Activated CD8-positive, alpha-beta memory T cell treated with anti-CD3 and anti-CD28 coated beads for 24 hours (primary cell): ENCODE results near the gene GPR162.

Source experiments
- DNase-seq: peaks from one replicate; pipeline ENCODE4 v3.0.0-alpha.2; 2020

Gene GPR162

DNA sequence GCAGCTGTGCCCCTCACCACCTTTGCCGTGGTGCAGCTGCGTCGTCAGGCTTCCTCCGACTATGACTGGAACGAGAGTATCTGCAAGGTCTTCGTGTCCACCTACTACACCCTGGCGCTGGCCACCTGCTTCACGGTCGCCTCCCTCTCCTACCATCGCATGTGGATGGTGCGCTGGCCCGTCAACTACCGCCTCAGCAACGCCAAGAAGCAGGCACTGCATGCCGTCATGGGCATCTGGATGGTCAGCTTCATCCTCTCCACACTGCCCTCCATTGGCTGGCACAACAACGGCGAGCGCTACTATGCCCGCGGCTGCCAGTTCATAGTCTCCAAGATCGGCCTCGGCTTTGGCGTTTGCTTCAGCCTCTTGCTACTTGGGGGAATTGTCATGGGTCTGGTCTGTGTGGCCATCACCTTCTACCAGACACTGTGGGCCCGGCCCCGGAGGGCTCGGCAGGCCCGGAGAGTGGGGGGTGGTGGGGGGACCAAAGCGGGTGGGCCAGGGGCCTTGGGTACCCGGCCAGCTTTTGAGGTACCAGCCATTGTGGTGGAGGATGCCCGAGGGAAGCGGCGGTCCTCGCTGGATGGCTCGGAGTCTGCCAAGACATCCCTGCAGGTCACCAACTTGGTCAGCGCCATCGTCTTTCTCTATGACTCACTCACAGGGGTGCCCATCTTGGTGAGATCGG is 2.6 kb downstream of the GPR162 start:
- DNase-seq = no peak

DNA sequence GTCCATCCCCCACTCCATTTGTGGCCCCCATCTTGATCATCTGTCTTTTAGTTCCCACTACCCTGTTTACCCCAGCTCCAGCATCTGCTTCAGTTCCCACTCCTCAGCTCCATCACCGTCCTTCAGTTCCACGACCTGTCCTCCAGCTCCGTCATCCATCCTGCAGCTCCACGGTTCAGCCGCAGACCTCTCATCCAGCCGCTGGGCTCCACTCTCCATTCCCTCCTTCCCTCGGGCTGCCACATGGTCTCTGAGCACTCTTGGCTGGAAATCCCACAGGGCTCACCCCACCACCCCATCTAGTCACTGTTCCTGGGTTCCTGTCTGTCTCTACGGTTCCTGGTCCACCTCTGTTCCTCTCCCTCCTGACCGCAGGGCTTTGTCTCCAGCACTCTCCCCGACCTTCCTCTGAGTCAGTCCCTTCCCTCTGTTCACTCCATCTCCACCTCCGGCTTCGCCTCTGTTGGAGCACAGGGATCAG is 3.3 kb downstream of the GPR162 start:
- DNase-seq = no peak

GRCh38 chr12:6825398-6826124 is 3.9 kb downstream of the GPR162 start:
- DNase-seq = peak; percentile 95

GRCh38 chr12:6826125-6826733 is 4.6 kb downstream of the GPR162 start:
- DNase-seq = no peak

GRCh38 chr12:6826734-6827436 is 5.3 kb downstream of the GPR162 start:
- DNase-seq = no peak

DNA sequence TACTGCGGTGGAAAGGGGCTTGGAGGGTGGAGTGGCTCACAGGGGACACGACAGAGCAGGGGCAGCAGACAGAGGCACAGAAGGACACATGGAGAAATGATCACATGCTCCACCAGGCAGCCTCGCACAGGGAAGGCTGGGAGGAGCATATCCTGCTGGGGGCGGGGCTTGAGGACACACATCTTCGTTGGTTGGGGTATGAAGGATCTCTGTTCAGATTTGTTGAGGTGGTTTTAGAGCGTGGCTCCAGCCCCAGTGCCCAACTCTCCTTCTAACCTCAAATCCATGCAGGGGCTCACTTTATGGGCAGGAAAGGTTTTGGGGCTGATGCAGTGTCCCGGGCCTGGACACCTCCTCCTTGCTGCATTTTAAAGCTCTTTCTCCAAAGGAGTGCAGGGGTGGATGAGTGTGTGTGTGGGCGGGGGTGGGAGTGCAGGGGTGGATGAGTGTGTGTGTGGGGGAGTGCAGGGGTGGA is 5.9 kb downstream of the GPR162 start:
- peak; percentile 77 for DNase-seq

GRCh38 chr12:6827982-6828780 is 6.6 kb downstream of the GPR162 start, which contains the start of gene P3H3:
TSS of gene P3H3 (plus strand) at chr12:6828407. CDS start at chr12:6828441, 34 bp downstream.
- peak; percentile 65 for DNase-seq

DNA sequence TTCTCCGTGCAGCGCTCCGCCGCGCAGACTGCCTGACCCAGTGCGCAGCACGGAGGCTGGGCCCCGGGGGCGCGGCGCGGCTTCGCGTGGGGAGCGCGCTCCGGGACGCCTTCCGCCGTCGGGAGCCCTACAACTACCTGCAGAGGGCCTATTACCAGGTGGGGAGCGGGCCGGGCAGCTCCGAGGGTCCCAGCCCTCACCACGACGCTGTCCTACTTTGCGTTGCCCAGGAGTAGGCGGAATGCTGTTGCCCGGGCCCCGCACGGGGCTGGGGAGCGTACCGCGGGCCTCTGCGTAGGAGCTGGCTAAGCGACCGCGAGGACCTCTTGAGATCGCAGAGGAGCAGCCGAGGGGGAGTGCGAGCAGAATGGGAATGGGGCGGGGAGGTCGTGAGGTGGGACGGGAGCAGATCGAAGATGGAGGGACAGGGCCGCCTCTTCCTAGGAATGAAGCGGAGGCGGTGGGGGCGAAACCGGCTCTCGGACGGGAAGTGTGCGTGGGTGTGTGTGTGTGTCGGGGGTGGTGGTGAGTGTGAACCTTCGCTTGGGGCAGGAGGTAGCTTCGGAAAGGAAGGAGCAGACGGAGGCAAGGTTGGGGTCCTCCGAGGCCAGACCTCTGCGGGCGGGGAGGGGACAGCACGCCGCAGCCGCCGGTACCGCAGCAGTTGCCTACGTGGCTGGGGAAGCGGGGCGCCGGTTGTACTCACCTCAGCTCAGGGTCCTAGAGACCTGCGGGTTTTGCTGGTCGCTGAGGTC is 7.3 kb downstream of the GPR162 start:
- DNase-seq = peak; percentile 76

DNA sequence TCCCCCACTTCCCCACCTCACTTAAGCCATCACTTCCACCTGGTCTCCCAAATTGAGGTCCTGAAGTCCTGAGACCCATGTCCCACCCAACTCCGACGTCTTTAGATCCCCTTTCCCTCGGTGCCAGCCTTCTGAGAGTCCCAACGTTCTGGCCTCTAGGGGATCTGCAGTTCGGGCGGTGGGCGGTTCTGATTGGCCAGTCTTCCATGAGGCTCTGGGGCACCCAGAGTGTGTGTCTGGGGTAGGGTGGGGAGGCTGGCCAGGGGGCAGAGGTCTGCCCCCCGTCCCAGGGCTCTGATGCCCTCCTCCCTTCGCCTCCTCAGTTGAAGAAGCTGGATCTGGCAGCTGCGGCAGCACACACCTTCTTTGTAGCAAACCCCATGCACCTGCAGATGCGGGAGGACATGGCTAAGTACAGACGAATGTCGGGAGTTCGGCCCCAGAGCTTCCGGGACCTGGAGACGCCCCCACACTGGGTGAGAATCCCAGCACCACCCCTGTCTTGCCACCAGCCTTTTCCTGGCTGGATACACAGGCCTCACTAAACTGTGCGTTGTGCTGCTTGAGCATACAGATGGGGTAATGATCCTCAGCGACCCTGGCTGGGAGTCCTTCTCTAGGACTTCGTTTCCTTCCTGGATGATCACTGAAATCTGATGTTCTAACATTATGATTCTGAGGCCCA is 8.1 kb downstream of the GPR162 start:
- DNase-seq = no peak

- DNase-seq = no peak
Observed at GRCh38 chr12:6830286-6830890, 8.8 kb downstream of the GPR162 start.

GRCh38 chr12:6830999-6831398 is 9.4 kb downstream of the GPR162 start:
- DNase-seq = no peak

GRCh38 chr12:6831450-6831995 is 9.9 kb downstream of the GPR162 start:
- DNase-seq = no peak

- no peak for DNase-seq
Observed at GRCh38 chr12:6832125-6832524, 10.5 kb downstream of the GPR162 start.

DNA sequence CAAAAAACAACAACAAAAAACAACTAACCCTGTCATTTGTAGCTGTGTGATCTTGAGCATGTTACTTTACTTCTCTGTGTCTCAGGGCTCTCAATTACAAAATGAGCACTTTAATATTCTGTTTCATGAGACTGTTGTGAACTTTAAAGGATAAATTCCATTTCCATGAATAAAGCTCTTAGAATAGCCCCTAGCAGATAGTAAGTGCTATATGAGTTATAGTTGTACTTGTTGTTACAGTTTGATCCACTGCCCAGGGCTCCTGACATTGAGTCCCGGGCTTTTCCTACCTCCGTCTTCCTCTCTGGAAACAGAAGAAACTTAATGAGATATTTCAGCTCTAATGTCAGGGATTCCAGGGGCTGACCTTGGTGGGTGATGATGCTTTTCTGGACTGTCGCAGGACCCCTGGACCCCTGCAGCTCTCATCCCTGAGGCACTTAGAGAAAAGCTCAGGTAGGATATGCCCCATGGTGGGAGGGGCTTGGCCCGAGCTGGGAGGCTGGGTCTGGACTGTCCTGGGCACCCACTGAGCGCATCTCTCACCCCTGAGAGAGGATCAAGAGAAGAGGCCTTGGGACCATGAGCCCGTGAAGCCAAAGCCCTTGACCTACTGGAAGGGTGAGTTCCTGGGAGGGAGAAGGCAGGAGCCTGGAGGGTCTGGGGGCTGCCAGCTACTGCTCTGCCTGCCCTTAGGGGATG is 11.7 kb downstream of the GPR162 start:
- no peak for DNase-seq

GRCh38 chr12:6834254-6834653 is 12.6 kb downstream of the GPR162 start:
- no peak for DNase-seq

DNA sequence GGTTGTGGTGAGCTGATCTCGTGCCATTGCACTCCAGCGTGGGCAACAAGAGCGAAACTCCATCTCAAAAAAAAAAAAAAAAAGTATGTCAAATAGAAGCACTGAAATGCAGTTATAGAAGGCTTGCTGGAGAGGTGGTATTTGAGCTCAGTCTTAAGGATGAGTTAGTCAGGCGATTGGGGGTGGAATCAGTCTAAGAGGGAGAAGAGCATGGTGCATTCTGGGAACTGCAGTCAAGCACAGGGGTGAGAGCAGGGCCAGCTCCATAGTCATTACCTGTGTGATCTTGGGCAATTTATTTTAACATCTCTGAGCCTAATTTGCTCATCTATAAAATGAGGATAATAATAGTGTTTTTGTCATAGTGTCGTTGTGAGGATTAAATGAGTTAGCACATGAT is 13.3 kb downstream of the GPR162 start:
- DNase-seq = no peak

DNA sequence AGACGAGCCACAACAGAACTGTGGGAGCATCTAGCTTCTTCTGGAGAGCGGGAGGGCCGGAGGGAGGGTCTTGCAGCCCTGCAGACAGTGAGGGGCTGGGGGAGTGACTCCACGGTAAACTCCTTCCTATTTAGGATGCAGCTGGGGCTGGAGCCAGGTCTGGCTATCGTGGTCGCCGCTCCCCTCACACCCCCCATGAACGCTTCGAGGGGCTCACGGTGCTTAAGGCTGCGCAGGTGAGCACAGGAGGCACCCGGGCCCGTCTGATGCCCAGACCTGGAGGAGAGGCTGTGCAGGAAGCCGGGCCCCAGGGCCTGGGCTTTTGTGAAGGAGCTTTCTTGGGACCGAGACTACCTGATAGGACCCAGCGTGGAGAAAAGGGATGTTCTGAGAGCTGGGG is 15.2 kb downstream of the GPR162 start:
- no peak for DNase-seq

- no peak for DNase-seq
Observed at GRCh38 chr12:6837370-6838060, 15.9 kb downstream of the GPR162 start.

DNA sequence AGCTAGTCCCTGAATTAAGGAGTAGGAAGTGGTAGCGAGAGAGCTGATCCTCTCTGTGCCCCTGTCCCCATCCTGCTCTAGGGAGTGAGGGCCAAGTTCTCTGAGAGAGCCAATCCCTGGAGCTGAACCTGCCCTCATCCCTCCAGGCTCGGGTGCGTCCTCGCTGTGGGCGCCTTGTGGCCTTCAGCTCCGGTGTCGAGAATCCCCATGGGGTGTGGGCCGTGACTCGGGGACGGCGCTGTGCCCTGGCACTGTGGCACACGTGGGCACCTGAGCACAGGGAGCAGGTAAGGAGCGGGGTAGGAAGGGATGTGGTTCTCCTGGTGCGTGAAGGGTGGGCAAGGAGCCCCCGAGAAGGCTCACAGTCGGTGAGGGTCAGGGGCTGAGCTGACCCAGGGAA is 17.2 kb downstream of the GPR162 start:
- no peak for DNase-seq
